ENCODE measurements around the gene NES. TPM values are rescaled to one million over a fixed set of nuclear protein-coding genes. Genes with fewer than 3 reads are reported as not detected.

NES gene
- total RNA-seq, 2 donors from 2014 or later: 65.8 to 103 TPM

GRCh38 chr1:156692925-156693847 is 16.0 kb upstream of the NES start:
- Histone ChIP-seq H3K27ac (ENCODE audit: low read depth, low read length) (peak overlapping the region; percentile 84), H3K4me1 (ENCODE audit: control insufficient read depth, insufficient read depth, low read length) (peaks cover 25% of the 10 kb centered on the region), H3K9me3 (ENCODE audit: control insufficient read depth, low read length) (no peaks in the 10 kb centered on the region), H3K9ac (ENCODE audit: extremely low read depth, low read length, poor library complexity, severe bottlenecking) (no peak overlapping the region), H3K36me3 (ENCODE audit: control insufficient read depth, insufficient read depth, low read length) (no peaks in the 10 kb centered on the region), H3K27me3 (ENCODE audit: control insufficient read depth, insufficient read depth, low read length, poor library complexity, severe bottlenecking) (peaks cover 6% of the 10 kb centered on the region), H3K4me3 (ENCODE audit: low read length) (peak overlapping the region; percentile 1)
- H3K36me3 Mint-ChIP-seq (ENCODE audit: low read depth): peaks cover 8% of the 10 kb centered on the region
- 19 to 21% methylated on average over 11 to 16 of the region's 16 CpGs for WGBS, 2 experiments (ENCODE audit: insufficient coverage in 1 of 2, insufficient read length in 1 of 2)
- H3K27ac Mint-ChIP-seq: peak overlapping the region; percentile 93
- TF ChIP-seq, protein P1, sequence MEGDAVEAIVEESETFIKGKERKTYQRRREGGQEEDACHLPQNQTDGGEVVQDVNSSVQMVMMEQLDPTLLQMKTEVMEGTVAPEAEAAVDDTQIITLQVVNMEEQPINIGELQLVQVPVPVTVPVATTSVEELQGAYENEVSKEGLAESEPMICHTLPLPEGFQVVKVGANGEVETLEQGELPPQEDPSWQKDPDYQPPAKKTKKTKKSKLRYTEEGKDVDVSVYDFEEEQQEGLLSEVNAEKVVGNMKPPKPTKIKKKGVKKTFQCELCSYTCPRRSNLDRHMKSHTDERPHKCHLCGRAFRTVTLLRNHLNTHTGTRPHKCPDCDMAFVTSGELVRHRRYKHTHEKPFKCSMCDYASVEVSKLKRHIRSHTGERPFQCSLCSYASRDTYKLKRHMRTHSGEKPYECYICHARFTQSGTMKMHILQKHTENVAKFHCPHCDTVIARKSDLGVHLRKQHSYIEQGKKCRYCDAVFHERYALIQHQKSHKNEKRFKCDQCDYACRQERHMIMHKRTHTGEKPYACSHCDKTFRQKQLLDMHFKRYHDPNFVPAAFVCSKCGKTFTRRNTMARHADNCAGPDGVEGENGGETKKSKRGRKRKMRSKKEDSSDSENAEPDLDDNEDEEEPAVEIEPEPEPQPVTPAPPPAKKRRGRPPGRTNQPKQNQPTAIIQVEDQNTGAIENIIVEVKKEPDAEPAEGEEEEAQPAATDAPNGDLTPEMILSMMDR (conservative IDR thresholded peaks at IDR 0.05): no peak
- peak; percentile 98 for DNase-seq
- peak overlapping the region; percentile 47 for H3K4me3 Mint-ChIP-seq
- H3K9me3 Mint-ChIP-seq: no peaks in the 10 kb centered on the region
- peaks cover 58% of the 10 kb centered on the region for H3K4me1 Mint-ChIP-seq
- H3K27me3 Mint-ChIP-seq (ENCODE audit: insufficient read depth): peaks cover 31% of the 10 kb centered on the region

DNA sequence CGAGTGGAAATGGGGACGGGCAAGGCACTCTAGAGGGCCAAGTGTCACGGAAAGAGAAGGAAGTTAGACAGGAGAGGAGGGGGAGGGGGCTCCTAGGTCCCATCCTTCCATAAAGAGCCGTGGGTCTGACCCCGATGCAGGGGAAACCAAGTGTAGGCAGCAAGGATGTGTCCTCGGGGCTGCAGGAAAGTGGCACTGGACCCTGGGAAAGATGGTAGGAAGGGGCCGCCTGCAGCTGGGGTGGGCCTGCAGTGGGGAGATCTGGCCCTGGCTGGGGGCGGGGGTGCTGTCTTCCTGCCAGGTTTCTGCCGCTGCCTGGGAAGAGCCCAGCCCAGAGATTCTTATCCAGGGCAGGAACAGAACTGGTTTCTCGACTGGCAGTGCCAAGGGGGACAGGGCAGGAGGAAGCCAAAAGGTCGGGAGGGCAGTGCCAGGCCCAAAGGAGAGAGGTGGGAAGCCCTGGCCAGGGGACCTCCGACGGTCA is 15.3 kb upstream of the NES start:
- peak overlapping the region; percentile 47 for H3K4me3 Mint-ChIP-seq
- no peak for DNase-seq
- TF ChIP-seq, protein P1 (conservative IDR thresholded peaks at IDR 0.05): no peak
- H3K27ac ChIP-seq (ENCODE audit: low read depth, low read length): peak overlapping the region; percentile 84
- WGBS, 2 experiments (ENCODE audit: insufficient coverage in 1 of 2, insufficient read length in 1 of 2): 5 to 29% methylated on average over 9 to 13 of the region's 13 CpGs
- H3K4me1 ChIP-seq (ENCODE audit: control insufficient read depth, insufficient read depth, low read length): peaks cover 25% of the 10 kb centered on the region
- peaks cover under 1% of the 10 kb centered on the region for H3K36me3 Mint-ChIP-seq (ENCODE audit: low read depth)
- peaks cover 58% of the 10 kb centered on the region for H3K4me1 Mint-ChIP-seq
- H3K4me3 ChIP-seq (ENCODE audit: low read length): no peak overlapping the region
- no peaks in the 10 kb centered on the region for H3K36me3 ChIP-seq (ENCODE audit: control insufficient read depth, insufficient read depth, low read length)
- H3K27ac Mint-ChIP-seq: peak overlapping the region; percentile 93
- H3K27me3 Mint-ChIP-seq (ENCODE audit: insufficient read depth): peaks cover 27% of the 10 kb centered on the region
- no peak overlapping the region for H3K9ac ChIP-seq (ENCODE audit: extremely low read depth, low read length, poor library complexity, severe bottlenecking)
- H3K9me3 Mint-ChIP-seq: no peaks in the 10 kb centered on the region
- no peaks in the 10 kb centered on the region for H3K9me3 ChIP-seq (ENCODE audit: control insufficient read depth, low read length)
- peaks cover 6% of the 10 kb centered on the region for H3K27me3 ChIP-seq (ENCODE audit: control insufficient read depth, insufficient read depth, low read length, poor library complexity, severe bottlenecking)

DNA sequence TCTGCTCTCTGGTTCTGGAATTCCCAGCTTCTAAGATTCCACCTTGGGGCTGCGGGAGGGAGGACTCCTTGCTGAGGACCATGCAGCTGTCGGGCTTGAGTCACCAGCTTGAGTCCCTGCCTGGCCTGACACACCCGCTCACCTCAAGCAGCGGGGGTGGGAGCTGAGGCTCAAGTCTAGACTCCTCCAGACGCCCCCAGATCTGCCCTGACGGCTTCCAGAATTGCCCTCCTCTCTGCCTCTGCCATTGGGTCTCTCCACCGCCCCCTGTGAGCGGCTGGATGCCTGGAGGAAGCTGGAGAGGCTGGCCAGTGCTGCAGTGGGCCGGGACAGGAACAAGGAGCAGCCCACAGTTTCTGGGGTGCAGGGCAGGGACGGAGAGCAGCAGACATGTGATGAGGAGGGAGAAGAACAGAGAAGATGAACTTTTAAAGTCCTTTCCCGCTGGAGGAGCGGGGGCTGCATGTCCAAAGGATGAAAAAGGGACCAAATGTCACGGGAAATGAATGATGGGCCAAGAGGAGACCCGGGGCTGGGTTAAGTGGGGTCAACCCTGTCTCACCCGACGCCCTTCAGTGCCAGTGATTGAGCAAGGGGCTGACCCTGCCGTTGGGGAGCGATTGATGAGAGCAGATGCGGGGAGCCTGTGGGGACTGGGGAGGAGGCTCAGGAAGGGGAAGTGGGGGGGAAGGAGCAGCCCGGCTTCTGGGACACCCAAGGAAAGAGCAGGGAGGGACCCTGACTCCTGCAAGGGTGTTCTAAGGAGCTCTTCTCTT is 14.6 kb upstream of the NES start:
- peak overlapping the region; percentile 84 for H3K27ac ChIP-seq (ENCODE audit: low read depth, low read length)
- no peaks in the 10 kb centered on the region for H3K9me3 ChIP-seq (ENCODE audit: control insufficient read depth, low read length)
- Mint-ChIP-seq H3K4me1 (peaks cover 57% of the 10 kb centered on the region), H3K27me3 (ENCODE audit: insufficient read depth) (peaks cover 27% of the 10 kb centered on the region), H3K27ac (peak overlapping the region; percentile 93), H3K9me3 (no peaks in the 10 kb centered on the region), H3K36me3 (ENCODE audit: low read depth) (no peaks in the 10 kb centered on the region), H3K4me3 (peak overlapping the region; percentile 47)
- H3K9ac ChIP-seq (ENCODE audit: extremely low read depth, low read length, poor library complexity, severe bottlenecking): no peak overlapping the region
- peak; percentile 88 for DNase-seq
- no peaks in the 10 kb centered on the region for H3K36me3 ChIP-seq (ENCODE audit: control insufficient read depth, insufficient read depth, low read length)
- 25 to 33% methylated on average over 11 to 20 of the region's 20 CpGs for WGBS, 2 experiments (ENCODE audit: insufficient coverage in 1 of 2, insufficient read length in 1 of 2)
- peaks cover 25% of the 10 kb centered on the region for H3K4me1 ChIP-seq (ENCODE audit: control insufficient read depth, insufficient read depth, low read length)
- peaks cover 6% of the 10 kb centered on the region for H3K27me3 ChIP-seq (ENCODE audit: control insufficient read depth, insufficient read depth, low read length, poor library complexity, severe bottlenecking)
- TF ChIP-seq, protein P1 (conservative IDR thresholded peaks at IDR 0.05): peak; percentile 53
- H3K4me3 ChIP-seq (ENCODE audit: low read length): no peak overlapping the region

Data from endodermal cell (in vitro differentiated cells).